Gastroesophageal sphincter (tissue), 4 donors: ENCODE data around the gene CYP3A4. TPM values are rescaled to one million over a fixed set of nuclear protein-coding genes. Genes with fewer than 3 reads are reported as not detected.

ENCODE experiments used
- ATAC-seq: fragments of 150-250 bp; one replicate; pipeline ENCODE4 v1.9.1; 2016; ENCODE audit warnings: mild to moderate bottlenecking, moderate library complexity
- H3K27ac ChIP-seq, 4 donors: fragments of 200-600 bp; sonication (generic) in 3 of 4; 1 replicate in 3 of 4; 2 replicates in 1 of 4; pipeline ENCODE4 v1.5.1; 2016 to 2019
- H3K27me3 ChIP-seq: fragments of 200-600 bp; sonication (generic); one replicate; pipeline ENCODE4 v1.5.1; 2019
- H3K36me3 ChIP-seq, 2 donors: fragments of 200-600 bp; sonication (generic); one replicate each; pipeline ENCODE4 v1.5.1; 2019; ENCODE audit warnings: control low read depth in 1 of 2
- H3K4me1 ChIP-seq, 3 donors: fragments of 200-600 bp; sonication (generic); 1 replicate in 2 of 3; 2 replicates in 1 of 3; pipeline ENCODE4 v1.5.1; 2016 to 2019; ENCODE audit warnings: control low read depth in 2 of 3
- H3K4me3 ChIP-seq, 2 donors: fragments of 200-600 bp; sonication (generic); one replicate each; pipeline ENCODE4 v1.5.1; 2019; ENCODE audit warnings: mild to moderate bottlenecking in 1 of 2, moderate library complexity in 1 of 2
- H3K9me3 ChIP-seq, 3 donors: fragments of 200-600 bp; sonication (generic); one replicate each; pipeline ENCODE4 v1.5.1; 2017 to 2019; ENCODE audit warnings: control low read depth in 2 of 3
- EP300 ChIP-seq: sonication (generic); formaldehyde crosslinking; IDR thresholded peaks from one replicate; pipeline ENCODE4 v1.6.1; 2017; ENCODE audit warnings: antibody characterized with exemption, mild to moderate bottlenecking
- POLR2A ChIP-seq, 2 donors: fragments of 450-650 bp; IDR thresholded peaks; one replicate each; pipeline ENCODE4 v1.6.1; 2017; ENCODE audit warnings: antibody characterized with exemption in 2 of 2, mild to moderate bottlenecking in 2 of 2, moderate library complexity in 1 of 2
- POLR2AphosphoS5 ChIP-seq: sonication (generic); formaldehyde crosslinking; IDR thresholded peaks from one replicate; pipeline ENCODE4 v1.6.1; 2017; ENCODE audit warnings: antibody characterized with exemption
- WGBS, 2 donors: methylation state at CpG; one replicate each; pipeline ENCODE4 v1.1.5; 2018; ENCODE audit warnings: low coverage in 1 of 2; 5-methylcytosine and 5-hydroxymethylcytosine counted together
- total RNA-seq, 4 donors: library from RNA; depleted of rRNA; stranded (reverse); fragments of >200 nt; gene quantifications; one replicate each; pipeline ENCODE4 v1.1.0, GENCODE V29; 2016
- TF ChIP-seq, protein P1 (sequence below), 4 experiments: fragments of 200-600 bp in 2 of 4; fragments of 450-650 bp in 2 of 4; sonication (generic) in 1 of 4; IDR thresholded peaks; one replicate each; pipeline ENCODE4 v1.5.1; 2017 to 2019; ENCODE audit warnings: antibody characterized with exemption in 4 of 4, mild to moderate bottlenecking in 2 of 4, moderate library complexity in 2 of 4

CYP3A4 gene
- total RNA-seq, 4 donors from 2014 or later: not detected

DNA sequence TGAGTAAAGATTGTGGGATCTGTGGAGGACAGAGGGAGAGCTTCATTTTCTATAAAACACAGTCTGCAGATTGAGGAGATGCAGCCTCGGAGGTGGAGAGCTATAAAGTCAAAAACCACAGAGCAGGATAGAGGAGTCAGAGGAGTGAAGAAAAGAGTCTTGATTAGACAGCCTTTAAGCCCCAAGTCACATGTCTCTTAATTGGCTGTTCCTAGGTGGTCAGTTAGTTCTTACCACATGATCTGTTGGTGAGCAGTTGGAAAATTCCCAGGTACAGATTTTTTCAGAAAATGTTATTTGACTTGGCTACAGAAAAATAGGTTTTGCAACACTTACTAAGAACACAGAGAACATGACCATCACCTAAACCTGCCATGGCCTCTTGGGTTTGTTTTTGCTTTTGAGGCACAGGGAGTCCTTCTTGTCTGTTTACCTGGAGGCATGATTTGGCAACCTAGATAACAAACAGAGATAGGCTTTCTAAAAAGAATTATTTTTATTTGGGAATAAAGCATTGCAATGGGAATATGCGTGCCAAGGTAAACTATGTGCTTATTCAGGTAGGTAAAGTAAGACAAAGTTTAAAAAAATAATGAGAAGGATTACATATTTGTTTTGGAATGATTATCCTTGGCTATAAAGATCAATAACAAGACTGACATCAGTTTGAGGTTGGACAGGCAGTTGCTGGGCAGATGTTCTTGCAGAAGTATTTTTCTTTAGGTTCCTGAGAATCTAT is 43.2 kb upstream of the CYP3A4 start:
- Histone ChIP-seq H3K27me3 (peaks cover 11% of the 10 kb centered on the region), H3K4me1 (no peaks in the 10 kb centered on the region), H3K36me3 (no peaks in the 10 kb centered on the region), H3K4me3 (no peak overlapping the region), H3K9me3 (no peaks in the 10 kb centered on the region), H3K27ac (no peak overlapping the region)
- ATAC-seq: no peak
- WGBS, 2 donors: 69 to 100% methylated on average over 1 to 2 of the region's 2 CpGs
- TF ChIP-seq POLR2A (IDR thresholded peaks at IDR 0.05) (no peak), POLR2AphosphoS5 (no peak), EP300 (no peak)
- TF ChIP-seq, protein P1, sequence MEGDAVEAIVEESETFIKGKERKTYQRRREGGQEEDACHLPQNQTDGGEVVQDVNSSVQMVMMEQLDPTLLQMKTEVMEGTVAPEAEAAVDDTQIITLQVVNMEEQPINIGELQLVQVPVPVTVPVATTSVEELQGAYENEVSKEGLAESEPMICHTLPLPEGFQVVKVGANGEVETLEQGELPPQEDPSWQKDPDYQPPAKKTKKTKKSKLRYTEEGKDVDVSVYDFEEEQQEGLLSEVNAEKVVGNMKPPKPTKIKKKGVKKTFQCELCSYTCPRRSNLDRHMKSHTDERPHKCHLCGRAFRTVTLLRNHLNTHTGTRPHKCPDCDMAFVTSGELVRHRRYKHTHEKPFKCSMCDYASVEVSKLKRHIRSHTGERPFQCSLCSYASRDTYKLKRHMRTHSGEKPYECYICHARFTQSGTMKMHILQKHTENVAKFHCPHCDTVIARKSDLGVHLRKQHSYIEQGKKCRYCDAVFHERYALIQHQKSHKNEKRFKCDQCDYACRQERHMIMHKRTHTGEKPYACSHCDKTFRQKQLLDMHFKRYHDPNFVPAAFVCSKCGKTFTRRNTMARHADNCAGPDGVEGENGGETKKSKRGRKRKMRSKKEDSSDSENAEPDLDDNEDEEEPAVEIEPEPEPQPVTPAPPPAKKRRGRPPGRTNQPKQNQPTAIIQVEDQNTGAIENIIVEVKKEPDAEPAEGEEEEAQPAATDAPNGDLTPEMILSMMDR (IDR thresholded peaks at IDR 0.05): no peak

- Histone ChIP-seq H3K9me3 (no peaks in the 10 kb centered on the region), H3K4me1 (no peaks in the 10 kb centered on the region), H3K4me3 (no peak overlapping the region), H3K27me3 (peaks cover 11% of the 10 kb centered on the region), H3K36me3 (no peaks in the 10 kb centered on the region), H3K27ac (no peak overlapping the region)
- ATAC-seq: no peak
- no peak for TF ChIP-seq POLR2AphosphoS5
These were observed 41.9 kb upstream of the CYP3A4 start for GRCh38 chr7:99825873-99826272.

DNA sequence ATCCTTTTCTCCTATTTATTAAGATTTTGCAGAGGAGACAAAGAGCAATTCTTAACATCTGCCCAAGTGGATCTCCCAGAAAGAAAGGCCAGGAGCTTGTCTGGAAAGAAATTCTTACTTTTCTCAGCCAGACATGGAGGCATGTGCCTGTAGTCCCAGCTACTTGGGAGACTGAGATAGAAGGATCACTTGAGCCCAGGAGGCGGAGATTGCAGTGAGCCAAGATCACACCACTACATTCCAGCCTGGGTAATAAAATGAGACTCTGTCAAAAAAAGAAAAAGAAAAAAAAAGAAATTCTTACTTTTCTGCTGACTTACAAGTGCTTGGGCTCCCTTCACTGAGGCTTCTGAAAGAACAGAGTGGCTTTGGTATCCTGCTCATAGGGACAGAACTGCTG is 41.5 kb upstream of the CYP3A4 start:
- Histone ChIP-seq H3K4me3 (no peak overlapping the region), H3K36me3 (no peaks in the 10 kb centered on the region), H3K27ac (no peak overlapping the region), H3K9me3 (no peaks in the 10 kb centered on the region), H3K4me1 (no peaks in the 10 kb centered on the region), H3K27me3 (peaks cover 11% of the 10 kb centered on the region)
- no peak for ATAC-seq
- WGBS, 2 donors: 75% methylated on average over 1 of the region's 1 CpG; no CpG with 5 or more reads in 1 of the 2 donors
- no peak for TF ChIP-seq POLR2A (IDR thresholded peaks at IDR 0.05)
- TF ChIP-seq, protein P1 (IDR thresholded peaks at IDR 0.05): no peak
- TF ChIP-seq EP300: no peak
- TF ChIP-seq POLR2AphosphoS5: no peak

- no peak overlapping the region for H3K4me3 ChIP-seq
- H3K36me3 ChIP-seq: no peaks in the 10 kb centered on the region
- H3K9me3 ChIP-seq: no peaks in the 10 kb centered on the region
- WGBS, 2 donors: 90% methylated on average over 2 of the region's 3 CpGs; no CpG with 5 or more reads in 1 of the 2 donors
- no peak for ATAC-seq
- H3K4me1 ChIP-seq: no peaks in the 10 kb centered on the region
- TF ChIP-seq, protein P1 (IDR thresholded peaks at IDR 0.05): no peak
- no peak for TF ChIP-seq POLR2A (IDR thresholded peaks at IDR 0.05)
- TF ChIP-seq EP300: no peak
- no peak for TF ChIP-seq POLR2AphosphoS5
- peaks cover 11% of the 10 kb centered on the region for H3K27me3 ChIP-seq
- no peak overlapping the region for H3K27ac ChIP-seq
These were observed 40.1 kb upstream of the CYP3A4 start for GRCh38 chr7:99824091-99824490.

DNA sequence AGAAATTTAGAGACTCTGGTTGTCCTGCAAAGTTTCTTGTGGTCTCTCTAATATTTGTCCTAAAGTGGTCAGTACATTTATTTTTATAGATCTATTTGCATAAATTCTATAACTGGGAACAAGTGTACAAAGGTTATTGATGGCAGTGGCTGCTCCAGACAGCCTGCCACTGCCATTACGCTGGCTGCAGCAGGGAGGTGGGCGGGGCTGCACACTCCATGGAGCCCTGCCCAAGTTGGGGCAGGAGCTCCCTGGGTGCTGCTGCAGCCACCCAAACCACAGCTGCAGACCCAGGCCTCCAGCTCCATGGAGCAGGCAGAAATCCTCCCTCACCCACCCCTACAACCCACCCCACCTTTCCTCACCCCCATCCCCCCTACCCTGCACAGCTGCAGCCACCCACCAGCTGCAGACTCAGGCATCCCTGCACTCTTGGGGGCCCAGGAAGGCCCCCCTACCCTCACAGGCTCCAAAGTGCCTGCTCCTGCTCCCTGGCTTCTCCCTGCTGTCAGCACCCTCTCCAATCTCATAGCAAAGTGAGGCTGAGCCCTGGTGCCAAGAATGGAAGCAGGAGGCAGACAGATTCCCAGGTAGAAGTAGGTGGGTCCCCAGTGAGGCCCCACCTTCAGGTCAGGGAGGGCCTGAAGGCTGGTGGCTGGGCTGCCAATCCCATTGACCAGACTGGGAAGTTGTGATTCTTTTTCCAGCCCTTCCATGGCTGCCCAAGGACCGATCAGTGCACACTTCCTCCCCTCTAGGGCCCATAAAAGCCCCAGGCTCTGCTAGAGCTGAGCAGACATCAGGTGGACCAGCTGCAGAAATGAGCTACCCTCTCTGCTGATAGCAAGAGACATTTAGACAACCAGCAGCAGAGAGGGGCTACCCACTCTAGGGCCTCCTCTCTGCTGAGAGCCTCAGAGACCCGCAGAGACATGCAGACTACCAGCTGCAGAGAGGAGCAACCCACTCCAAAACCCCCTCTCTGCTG is 39.0 kb upstream of the CYP3A4 start:
- no peak overlapping the region for H3K4me3 ChIP-seq
- H3K27me3 ChIP-seq: peaks cover 11% of the 10 kb centered on the region
- no peaks in the 10 kb centered on the region for H3K4me1 ChIP-seq
- H3K36me3 ChIP-seq: no peaks in the 10 kb centered on the region
- ATAC-seq: no peak
- TF ChIP-seq POLR2A (IDR thresholded peaks at IDR 0.05): no peak
- TF ChIP-seq, protein P1 (IDR thresholded peaks at IDR 0.05): no peak
- TF ChIP-seq POLR2AphosphoS5: no peak
- no peak for TF ChIP-seq EP300
- H3K9me3 ChIP-seq: no peaks in the 10 kb centered on the region
- WGBS, 2 donors: 49 to 73% methylated on average over 3 of the region's 4 CpGs
- no peak overlapping the region for H3K27ac ChIP-seq
